ENCODE results near the gene NF1. TPM values are rescaled to one million over a fixed set of nuclear protein-coding genes. Genes with fewer than 3 reads are reported as not detected.

NF1 gene
- 73.2 and 82.5 TPM in 2 replicates for polyA plus RNA-seq (2011; rRNA removed)
- 16.5 and 17.0 TPM in 2 replicates for polyA plus RNA-seq (2012; cell fraction: cytosol; rRNA removed)
- 16.4 and 20.9 TPM in 2 replicates for polyA plus RNA-seq (2012; cell fraction: nucleus; rRNA removed)
- 15.9 to 17.6 TPM (median 16.6 TPM) in 3 replicates for polyA plus RNA-seq (2017; fragmentation: RNase III; extraction: RNeasy Plus Mini Kit Qiagen cat#74134 plus additional on column Dnase treatment)
- 144 and 186 TPM in 2 replicates for polyA minus RNA-seq (2011; rRNA and poly(A)+ RNA removed)

- under 1% methylated on average over 33 of the region's 45 CpGs for WGBS (ENCODE audit: missing lambda C conversion rate)
- no peaks in the 10 kb centered on the region for H3K9me3 ChIP-seq
- no peak for FAIRE-seq
- POLR2A ChIA-PET: interaction anchor here (0.7 to 2.8 kb wide), 8 partner anchors 9 to 188 kb away, joined by 3 to 15 read pairs (median 4); partner anchors contain the start of genes RNF135 and TEFM
- H3K4me2 ChIP-seq: peak within 1 kb of the TSS; percentile 82
- peak within 1 kb of the TSS; percentile 96 to 97 for H3K27ac ChIP-seq
- CTCF ChIA-PET: interaction anchor here (0.6 to 2.1 kb wide), 9 partner anchors 10 to 234 kb away, joined by 3 to 8 read pairs (median 4); no protein-coding TSS in a partner anchor
- peaks cover 22% of the 10 kb centered on the region; the same call in 2 of the 3 replicates for H3K4me1 ChIP-seq
- H3K4me3 ChIP-seq: peak within 1 kb of the TSS; percentile 85
- DNase-seq (ENCODE audit: low read depth in 1 of 2, low spot score in 1 of 2): peak; percentile 96 to 99
- ATAC-seq: peak; percentile 87 to 94
- TF ChIP-seq REST (IDR thresholded peaks at IDR 0.05) (no peak), MYC (IDR thresholded peaks at IDR 0.05; ENCODE audit: borderline replicate concordance, low read length) (peak; percentile 31; the same call in 1 of the 2 replicates), SREBF2 (IDR thresholded peaks at IDR 0.05) (no peak), E2F6 (IDR thresholded peaks at IDR 0.05; ENCODE audit: borderline replicate concordance, low read depth) (no peak), ZFP36 (IDR thresholded peaks at IDR 0.05; ENCODE audit: borderline replicate concordance, partially characterized antibody) (no peak), KDM5A (IDR thresholded peaks at IDR 0.05) (no peak), RNF2 (IDR thresholded peaks at IDR 0.05; ENCODE audit: borderline replicate concordance, low read depth) (no peak), BHLHE40 (IDR thresholded peaks at IDR 0.05; ENCODE audit: low read depth, low read length) (no peak), HOXB5 (CRISPR knock-in tag; IDR thresholded peaks at IDR 0.05) (no peak), HOXA7 (CRISPR knock-in tag; IDR thresholded peaks at IDR 0.05) (no peak), EHMT2 (IDR thresholded peaks at IDR 0.05; ENCODE audit: low read depth) (no peak), TP53 (CRISPR knock-in tag; IDR thresholded peaks at IDR 0.05) (no peak), CTCF (IDR thresholded peaks at IDR 0.05) (no peak), PBX3 (IDR thresholded peaks at IDR 0.05) (0 out of 2 replicates have a peak, but pooled peaks have one; percentile 22), NFE2L2 (conservative IDR thresholded peaks at IDR 0.05; ENCODE audit: low read length) (no peak), MAZ (IDR thresholded peaks at IDR 0.05; ENCODE audit: borderline replicate concordance, low read depth, low read length) (peak; percentile 79; the same call in 1 of the 2 replicates), RAD21 (conservative IDR thresholded peaks at IDR 0.05 in 1 of 2, IDR thresholded peaks at IDR 0.05 in 1 of 2) (no peak; a peak in 2 of 5 replicates), ZSCAN20 (CRISPR knock-in tag; IDR thresholded peaks at IDR 0.05) (no peak), JUN (IDR thresholded peaks at IDR 0.05) (peak in 1 of 2 experiments; percentile 92; a peak in 4 of 5 replicates), JUNB (IDR thresholded peaks at IDR 0.05) (no peak), EHF (CRISPR knock-in tag; IDR thresholded peaks at IDR 0.05) (no peak), CHD4 (IDR thresholded peaks at IDR 0.05; ENCODE audit: borderline replicate concordance) (no peak), CBX2 (IDR thresholded peaks at IDR 0.05; ENCODE audit: borderline replicate concordance, low read depth) (no peak), MAX (IDR thresholded peaks at IDR 0.05) (peak; percentile 54), HDAC2 (IDR thresholded peaks at IDR 0.05) (no peak), KDM1A (IDR thresholded peaks at IDR 0.05; ENCODE audit: low read depth) (no peak), HOXB13 (CRISPR knock-in tag; IDR thresholded peaks at IDR 0.05; ENCODE audit: low read depth) (no peak), BCL3 (IDR thresholded peaks at IDR 0.05) (peak; percentile 57; the same call in 1 of the 3 replicates), RFX5 (IDR thresholded peaks at IDR 0.05) (no peak), CEBPB (IDR thresholded peaks at IDR 0.05) (no peak), TFCP2L1 (CRISPR knock-in tag; IDR thresholded peaks at IDR 0.05) (no peak), NPAS2 (CRISPR knock-in tag; IDR thresholded peaks at IDR 0.05; ENCODE audit: borderline replicate concordance) (no peak)
These were observed at the start of gene NF1 for GRCh38 chr17:31094600-31095235. Gene NF1 (plus strand): TSS chr17:31094977. CDS start chr17:31095310, 333 bp downstream.
